Heart left ventricle (tissue), 13 donors: ENCODE data around the gene FLVCR2.

Experiments used
- POLR2A ChIP-seq, 2 donors: fragments of 450-650 bp; IDR thresholded peaks; one replicate each; pipeline ENCODE4 v1.6.1; 2017; ENCODE audit warnings: antibody characterized with exemption in 2 of 2, mild to moderate bottlenecking in 2 of 2, moderate library complexity in 2 of 2
- TF ChIP-seq, protein P1 (sequence below), 12 donors: fragments of 200-600 bp; sonication (generic) in 4 of 12; IDR thresholded peaks; one replicate each; pipeline versions ENCODE4 v1.5.0 to v1.8.0; 2018 to 2022; ENCODE audit warnings: antibody characterized with exemption in 12 of 12, mild to moderate bottlenecking in 5 of 12
- donor health status: ischemic (EF 13 %, LVEDD 7.1; RV severe dilation, severe dysfunction).
- donor health status: DM: no; HTN: yes; CAD: no.
- donor health status: DM: no; HTN: no; CAD: no.
- donor health status: ischemic (EF 25% LVEDD 6.9; RV normal size, moderate dysfunction).
- donor health status: ischemic (EF 25% LVEDD 5.7; RV mildly dilated, moderate dysfunction).
- donor health status: ischemic (EF 35%, LVEDD 5.7; RV mildly dilated, moderate dysfunction).
- donor health status: nonischemic (EF 11% LVEDD 7.7; RV severe dilation, severe dysfunction).
- donor health status: DM: yes; HTN: yes; CAD: no.
- donor health status: PGD.
- donor health status: ischemic (EF 29% LVEDD 5.4; RV normal size, mild dysfunction).
- donor health status: nonischemic (EF 23%, LVEDD 6.1; RV moderate dilation, normal function).

- no peak for TF ChIP-seq POLR2A (IDR thresholded peaks at IDR 0.05)
- TF ChIP-seq, protein P1, sequence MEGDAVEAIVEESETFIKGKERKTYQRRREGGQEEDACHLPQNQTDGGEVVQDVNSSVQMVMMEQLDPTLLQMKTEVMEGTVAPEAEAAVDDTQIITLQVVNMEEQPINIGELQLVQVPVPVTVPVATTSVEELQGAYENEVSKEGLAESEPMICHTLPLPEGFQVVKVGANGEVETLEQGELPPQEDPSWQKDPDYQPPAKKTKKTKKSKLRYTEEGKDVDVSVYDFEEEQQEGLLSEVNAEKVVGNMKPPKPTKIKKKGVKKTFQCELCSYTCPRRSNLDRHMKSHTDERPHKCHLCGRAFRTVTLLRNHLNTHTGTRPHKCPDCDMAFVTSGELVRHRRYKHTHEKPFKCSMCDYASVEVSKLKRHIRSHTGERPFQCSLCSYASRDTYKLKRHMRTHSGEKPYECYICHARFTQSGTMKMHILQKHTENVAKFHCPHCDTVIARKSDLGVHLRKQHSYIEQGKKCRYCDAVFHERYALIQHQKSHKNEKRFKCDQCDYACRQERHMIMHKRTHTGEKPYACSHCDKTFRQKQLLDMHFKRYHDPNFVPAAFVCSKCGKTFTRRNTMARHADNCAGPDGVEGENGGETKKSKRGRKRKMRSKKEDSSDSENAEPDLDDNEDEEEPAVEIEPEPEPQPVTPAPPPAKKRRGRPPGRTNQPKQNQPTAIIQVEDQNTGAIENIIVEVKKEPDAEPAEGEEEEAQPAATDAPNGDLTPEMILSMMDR (IDR thresholded peaks at IDR 0.05), result no peak
Observed at GRCh38 chr14:75566321-75566720, 12.1 kb upstream of the FLVCR2 start.
